Iris pigment epithelial cell (primary cell): ENCODE measurements around the gene P2RY8.
"Not testable (repeated sequence)": the region's sequence is repeated elsewhere in the genome, so short reads cannot be mapped to it uniquely, and the experiment has no call there.

Source experiments
- DNase-seq: peaks from one replicate; pipeline ENCODE4 v3.0.0-alpha.2; 2011; ENCODE audit warnings: low read depth

P2RY8 gene

DNA sequence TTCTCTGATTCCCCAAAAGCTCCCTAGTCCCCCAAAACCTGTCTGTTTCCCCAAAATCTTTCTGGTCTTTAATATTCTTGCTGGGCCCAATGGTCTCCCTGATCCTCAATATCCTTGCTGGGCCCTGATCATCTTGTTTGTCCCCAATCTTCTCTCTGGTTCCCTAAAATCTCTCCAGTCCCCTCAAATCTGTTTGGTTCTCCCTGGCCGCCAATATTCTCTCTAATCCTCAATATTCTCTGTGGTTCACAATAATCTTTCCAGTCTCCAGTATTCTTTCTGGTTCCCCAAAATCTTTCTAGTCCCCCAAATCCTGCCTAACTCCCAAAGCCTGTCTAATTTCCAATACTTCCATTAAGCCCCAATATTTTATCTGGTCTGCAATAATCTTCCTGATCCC is 18.5 kb downstream of the P2RY8 start:
- DNase-seq = no peak

DNA sequence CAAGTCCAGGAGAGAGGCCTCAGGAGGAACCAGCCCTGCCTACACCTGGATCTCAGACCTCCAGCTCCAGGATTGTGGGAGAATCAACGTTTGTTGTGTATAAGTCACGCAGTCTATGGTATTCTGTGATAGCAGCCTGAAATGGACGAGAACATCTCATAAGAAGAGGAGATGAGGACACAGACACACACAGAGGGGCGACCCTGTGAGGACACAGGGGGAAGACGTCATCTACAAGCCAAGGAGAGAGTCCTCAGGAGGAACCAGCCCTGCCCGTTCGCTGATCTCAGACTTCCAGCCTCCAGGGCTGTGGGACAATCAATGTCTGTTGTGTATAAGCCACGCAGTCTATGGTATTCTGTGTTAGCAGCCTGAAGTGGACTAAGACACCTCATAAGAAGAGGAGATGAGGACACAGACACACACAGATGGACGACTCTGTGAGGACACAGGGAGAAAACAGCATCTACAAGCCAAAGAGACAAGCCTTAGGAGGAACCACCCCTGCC is 20.3 kb downstream of the P2RY8 start:
- no peak for DNase-seq

DNA sequence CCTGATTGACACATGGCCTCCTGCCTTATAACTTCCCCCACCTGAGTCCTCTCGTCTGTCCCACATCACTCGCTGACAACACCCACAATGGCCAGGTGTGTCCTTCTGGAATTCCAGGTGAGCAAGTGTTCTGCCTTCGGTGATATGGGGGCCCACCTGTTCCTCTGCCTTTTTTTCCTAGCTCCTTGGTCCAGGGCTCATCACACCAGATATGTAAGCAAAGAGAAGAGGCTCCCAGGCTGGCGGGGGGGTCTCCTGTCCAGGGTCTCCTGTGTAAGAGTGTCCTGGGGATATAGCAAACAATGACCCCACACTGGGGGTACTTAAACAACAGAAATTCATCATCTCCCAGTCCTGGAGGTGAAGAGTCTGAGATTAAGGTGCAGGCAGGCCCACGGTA is 25.2 kb downstream of the P2RY8 start:
- DNase-seq = no peak

DNA sequence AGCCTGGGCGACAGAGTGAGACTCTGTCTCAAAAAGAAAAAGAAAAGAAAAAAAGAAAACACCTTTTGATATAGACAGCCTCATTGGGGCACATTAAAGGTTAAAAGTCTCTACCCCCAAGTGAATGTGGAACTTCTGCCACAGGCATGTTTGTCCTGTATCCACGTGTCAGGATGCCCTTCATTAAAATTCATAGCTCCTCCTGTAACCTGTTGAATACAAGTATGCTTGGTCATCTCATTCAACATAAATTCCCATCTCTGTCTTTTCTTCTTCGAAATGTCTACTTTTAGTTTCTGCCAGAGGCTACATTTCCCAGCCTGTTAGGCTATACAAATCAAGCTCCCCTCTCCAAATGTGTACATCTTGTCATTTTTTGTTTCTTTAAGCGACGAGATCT is 25.8 kb downstream of the P2RY8 start:
- DNase-seq = no peak

DNA sequence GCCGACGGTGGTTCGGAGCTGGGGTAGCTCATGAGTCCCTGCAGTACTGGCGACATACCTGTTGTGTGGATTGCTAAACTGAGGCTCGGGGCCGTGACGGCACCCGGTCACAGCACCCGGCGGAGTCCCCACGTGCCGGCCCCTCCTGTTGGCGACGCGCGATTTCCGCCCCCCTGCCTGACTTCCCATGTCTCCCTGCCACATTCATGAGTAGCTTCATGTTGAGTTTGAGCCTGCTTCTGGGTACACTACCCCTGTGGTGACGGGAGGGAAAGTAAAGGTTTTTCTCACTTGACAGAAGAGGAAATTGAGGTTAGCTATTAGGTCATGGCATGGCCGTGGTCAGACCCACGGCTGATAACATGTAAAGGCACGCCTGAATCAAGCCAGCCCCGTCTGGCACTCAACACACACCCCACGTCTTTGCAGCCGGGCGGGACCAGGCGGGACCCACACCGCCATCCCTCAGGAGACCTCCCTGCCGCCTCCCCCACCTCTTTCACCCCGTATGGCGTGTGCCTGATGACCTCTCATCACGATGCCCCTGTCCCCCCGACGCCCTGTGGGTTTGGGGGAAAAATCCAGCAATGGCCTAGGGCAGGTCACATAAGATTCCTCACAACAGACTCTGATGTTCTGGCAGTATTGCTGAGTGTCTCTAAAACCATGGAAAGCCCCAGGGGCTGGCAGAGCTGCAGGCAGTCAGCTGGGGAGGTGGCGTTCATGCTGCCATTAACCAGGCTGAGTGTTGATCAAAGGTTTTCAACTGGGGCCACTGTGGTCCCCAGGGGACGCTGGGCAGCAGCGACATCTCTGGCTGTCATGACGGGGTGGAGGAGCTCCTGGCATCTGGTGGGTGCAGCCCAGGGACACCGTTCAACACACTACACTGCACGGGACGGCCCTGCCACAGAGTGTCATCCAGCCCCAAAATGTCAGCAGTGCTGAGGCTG is 29.2 kb downstream of the P2RY8 start:
- DNase-seq = no peak

DNA sequence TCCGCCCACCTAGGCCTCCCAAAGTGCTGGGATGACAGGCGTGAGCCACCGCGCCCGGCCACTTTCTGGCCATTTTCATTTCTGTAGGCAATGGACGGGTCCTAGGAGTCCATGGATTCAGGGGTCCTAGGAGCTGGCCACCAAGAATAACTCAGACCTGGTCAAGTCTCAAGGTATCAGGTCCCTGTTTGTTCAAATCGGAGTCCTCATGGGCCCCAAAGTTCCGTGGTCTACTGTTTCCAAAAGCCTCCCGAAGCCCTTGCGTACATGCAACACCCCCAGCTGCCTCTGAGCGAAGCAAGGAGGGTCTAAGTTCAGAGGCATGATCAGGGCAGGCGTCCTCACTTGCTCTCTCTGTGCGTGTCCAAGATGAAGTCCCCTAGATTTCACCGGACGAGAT is 30.1 kb downstream of the P2RY8 start:
- no peak for DNase-seq

GRCh38 chrX:1502853-1503252 is 34.1 kb downstream of the P2RY8 start:
- DNase-seq = no peak

DNA sequence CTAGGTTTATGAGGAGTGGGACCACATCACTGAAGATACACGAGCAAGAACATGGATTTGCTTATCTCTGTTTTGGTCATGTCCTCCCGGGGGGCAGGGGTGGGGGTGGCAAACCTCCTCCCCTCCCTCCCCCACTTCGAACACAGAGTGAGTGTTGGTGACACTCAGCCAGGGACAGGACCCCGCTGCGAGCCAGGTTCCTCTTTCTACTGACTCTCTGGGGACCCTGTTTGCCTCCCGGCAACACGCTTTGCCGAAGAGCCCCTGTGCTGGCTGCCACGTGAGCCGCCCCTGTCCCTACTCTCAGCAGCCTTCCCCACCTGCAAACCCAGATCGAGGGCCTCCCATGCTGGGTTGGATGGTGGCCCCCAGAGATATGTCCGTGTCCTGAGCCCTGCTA is 34.7 kb downstream of the P2RY8 start:
- DNase-seq = no peak

- no peak for DNase-seq
Measured at GRCh38 chrX:1500701-1501624, 36.0 kb downstream of the P2RY8 start.

DNA sequence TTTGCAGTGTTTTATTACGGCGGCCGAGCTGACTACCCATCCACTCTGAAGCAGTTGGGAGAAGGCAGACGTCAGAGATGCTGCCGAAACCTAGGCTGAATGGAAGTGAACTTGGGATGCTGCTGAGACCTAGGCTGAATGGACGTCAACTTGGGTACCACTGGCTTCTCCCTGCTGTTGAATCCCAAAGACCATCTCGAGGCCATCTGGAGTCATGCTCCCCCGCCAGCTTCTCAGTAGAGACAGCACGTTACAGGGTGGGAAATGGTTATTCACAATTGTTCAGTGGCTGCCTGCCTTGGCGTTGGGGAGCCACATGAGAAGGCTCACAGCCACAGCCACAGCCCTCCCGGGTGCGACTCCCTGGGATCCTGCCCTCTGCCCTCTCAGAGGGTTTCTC is 40.9 kb downstream of the P2RY8 start:
- DNase-seq = no peak

GRCh38 chrX:1493877-1494510 is 43.0 kb downstream of the P2RY8 start:
- no peak for DNase-seq

DNA sequence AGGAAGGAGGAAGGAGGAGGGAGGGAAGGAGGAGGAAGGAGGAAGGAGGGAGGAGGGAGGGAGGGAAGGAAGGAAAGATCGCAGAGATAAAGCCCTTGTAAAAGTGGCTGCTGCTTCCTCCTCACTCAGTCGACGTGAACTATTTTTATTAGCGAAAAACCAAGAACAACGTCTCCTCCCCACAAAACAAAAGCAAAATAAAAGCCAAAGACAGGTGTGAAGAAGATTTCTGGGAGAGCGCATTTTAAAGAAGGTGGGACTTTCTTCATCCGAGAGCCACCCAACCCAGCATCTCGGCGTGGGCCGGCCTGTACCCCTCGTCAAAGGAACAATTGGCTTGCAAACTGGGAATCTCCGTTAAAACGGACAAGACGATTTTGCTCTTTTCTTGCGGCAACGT is 43.6 kb downstream of the P2RY8 start:
- DNase-seq = no peak

GRCh38 chrX:1492421-1493012 is 44.5 kb downstream of the P2RY8 start:
- DNase-seq = no peak

- no peak for DNase-seq
Measured at GRCh38 chrX:1491851-1492349, 45.1 kb downstream of the P2RY8 start.

DNA sequence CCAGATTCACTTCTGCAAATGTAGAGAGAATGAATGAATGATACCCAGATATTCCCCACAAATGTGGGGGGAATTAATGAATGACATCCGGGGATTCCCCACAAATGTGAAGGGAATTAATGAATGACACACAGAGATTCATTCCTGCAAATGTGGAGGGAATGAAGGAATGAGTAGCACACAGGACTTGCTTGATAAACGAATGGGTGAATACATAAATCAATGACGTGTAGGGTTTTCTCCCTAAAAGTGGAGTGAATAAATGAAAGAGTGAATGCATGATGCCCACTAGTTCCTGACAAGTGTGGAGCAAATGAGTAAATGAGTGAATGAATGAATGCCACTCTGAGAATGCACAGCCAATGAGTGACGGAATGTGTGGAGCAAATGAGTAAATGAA is 45.7 kb downstream of the P2RY8 start:
- not testable (repeated sequence) for DNase-seq

- DNase-seq = not testable (repeated sequence)
Measured at GRCh38 chrX:1490723-1491122, 46.3 kb downstream of the P2RY8 start.

- DNase-seq = not testable (repeated sequence)
Measured at GRCh38 chrX:1489354-1489753, 47.6 kb downstream of the P2RY8 start.

DNA sequence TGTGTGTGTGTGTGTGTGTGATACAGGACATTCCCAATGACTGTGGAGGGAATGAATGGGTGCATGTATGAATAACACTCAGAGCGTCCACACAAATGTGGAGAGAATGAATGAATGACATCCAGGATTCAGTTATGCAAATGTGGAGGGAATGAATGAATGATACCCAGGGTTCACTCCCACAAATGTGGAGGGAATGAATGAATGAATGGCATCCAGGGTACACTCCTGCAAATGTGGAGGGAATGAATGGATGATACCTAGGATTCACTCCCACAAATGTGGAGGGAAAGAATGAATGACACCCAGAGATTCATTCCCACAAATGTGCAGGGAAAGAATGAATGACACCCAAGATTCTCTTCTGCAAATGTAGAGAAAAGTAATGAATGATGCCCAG is 48.2 kb downstream of the P2RY8 start:
- no peak for DNase-seq

DNA sequence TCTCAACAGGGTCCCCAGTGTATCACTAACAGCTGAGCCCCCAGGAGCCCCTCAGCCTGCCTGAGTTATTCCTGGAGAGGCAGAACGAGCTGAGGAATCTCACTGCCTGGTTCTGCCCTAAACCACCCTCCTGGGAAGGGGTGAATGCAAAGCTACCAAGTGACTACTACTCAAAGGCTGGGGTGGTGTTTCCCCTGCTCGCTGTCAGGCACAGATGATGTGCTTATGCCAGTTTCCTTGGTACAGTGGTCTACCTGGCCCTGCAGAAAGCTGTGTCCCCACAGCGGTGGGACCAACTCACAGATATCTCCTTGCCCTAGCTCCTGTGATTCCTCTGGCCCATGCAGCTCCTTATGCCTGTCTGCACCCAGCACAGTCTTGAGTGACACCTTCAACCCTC is 48.8 kb downstream of the P2RY8 start:
- no peak for DNase-seq

DNA sequence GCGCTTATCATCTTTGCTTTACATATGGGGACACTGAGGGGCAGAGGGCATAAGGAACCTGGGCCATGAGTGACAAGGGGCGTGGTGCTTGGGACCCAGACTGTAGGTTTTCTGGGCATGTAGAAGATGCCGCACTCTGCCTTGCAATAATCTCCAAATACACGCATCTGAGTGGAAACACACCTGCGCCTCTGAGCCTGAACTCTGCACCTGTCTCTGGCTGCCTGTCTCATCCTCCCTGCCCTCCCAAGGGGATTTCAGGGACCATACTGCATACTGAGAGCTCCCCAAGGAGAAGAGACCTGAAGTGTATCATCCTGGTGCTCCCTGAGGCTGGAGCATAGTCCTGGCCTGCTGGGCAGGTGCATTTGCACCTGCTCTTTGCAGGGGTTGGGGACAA is 49.6 kb downstream of the P2RY8 start:
- DNase-seq = no peak

GRCh38 chrX:1486749-1487361 is 50.1 kb downstream of the P2RY8 start:
- no peak for DNase-seq
